Activated CD4-positive, alpha-beta T cell treated with anti-CD3 and anti-CD28 coated beads for 1 hour (primary cell): ENCODE data around the gene VWF.
A peak's percentile ranks its signal among the peaks of the same experiment; 100 is the strongest.

Source experiments
- DNase-seq: peaks from one replicate; pipeline ENCODE4 v3.0.0-alpha.2; 2020

VWF gene

DNA sequence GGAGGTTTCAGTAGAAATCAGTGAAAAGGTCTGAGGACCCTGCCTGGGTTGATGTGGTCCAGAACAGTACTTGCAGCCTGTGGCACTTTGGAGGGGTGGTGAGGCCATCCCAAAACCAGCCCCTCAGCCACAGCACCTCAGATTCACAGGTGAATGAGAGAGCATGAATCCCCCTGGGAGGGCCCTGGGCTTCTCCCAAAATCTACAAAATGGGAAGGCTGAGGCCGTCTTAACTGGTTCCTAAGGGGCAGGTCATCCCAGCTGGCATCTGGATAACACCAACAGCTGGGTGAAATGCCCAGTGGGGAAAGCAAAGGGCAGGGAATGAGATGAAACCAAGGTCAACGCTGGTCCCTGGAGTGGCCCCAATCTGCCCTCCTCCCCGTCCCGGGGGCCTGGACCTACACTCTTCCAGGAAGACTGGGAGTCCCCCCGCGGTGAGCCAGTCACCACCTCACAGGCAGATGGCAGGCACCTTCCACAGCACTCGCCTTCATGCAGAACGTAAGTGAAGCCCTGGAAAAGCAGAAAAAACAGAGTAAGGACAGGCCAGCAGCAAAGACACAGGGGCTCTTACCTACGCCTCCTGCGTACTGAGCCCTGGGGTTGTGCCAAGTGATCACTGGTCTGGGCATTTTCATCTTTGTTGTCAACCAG, 153.1 kb downstream of the VWF start:
- no peak for DNase-seq

GRCh38 chr12:5969974-5970690, 154.3 kb downstream of the VWF start:
- no peak for DNase-seq

DNA sequence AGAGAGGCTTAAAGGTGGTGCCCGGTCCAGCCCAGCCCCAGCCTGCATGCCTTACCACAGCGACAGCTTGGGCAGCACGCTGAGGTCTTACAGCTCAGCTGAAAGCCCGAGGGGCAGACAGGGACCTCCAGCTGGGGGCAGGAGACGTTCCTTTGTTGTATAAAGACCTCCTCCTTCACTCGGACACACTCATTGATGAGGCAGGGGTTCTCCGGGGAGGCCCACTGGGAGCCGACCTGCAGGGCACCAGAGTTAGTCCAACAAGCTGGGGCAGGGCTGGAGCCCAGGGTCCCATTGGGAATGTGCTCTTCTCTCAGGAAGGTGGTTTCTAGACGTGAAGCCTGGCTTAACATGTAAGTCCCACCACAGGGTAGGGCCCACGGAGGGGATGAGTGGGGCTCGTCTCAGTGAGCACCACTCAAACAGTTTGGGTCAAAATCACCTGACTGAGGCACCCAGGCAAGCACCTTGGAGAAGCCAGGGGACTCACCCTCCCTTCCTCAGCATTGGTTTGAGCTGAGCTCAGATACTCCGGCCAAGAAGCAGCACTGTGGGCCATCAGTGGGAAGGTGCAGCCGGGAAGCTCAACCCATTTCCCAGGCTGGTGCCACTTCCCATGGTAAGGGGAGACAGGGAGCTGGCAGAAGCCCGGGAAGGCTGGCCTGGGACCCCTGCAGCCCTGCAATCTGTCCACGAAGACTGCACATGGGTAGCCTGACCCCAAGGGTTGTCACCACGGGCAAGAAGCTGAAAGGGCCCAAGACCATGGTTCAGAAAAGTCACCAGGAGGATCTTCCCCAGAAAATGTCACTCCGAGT, 155.1 kb downstream of the VWF start:
- DNase-seq: no peak

GRCh38 chr12:5967645-5968415, 156.6 kb downstream of the VWF start:
- no peak for DNase-seq

DNA sequence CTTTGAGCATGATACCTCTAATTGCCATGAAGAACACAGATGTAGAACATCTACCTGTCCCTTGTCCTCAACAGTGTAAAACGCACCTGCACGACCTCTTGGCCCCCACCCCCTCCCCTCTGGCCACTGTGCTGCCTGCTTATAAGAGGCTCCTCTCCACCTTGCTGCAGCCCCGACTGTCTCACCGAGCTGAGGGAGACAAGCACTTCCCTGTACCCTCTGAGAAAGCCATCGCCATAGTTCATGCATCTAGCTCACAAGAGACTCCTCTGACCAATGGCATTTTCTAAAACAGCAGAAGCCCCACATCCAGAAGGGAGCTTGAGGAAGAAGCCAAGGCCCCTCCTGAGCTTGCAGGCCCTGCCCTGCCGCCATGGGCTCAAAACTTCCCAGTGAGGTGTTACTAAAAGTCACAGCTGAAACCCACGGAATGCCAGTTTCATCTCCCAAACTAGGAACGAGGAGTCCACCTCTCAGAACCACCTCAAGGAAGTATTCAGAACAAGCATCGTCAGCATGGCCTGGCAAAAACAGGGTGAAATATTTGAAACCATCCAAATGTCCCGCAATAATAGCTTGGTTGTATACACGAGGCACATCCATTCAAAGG, 157.9 kb downstream of the VWF start:
- DNase-seq: no peak

DNA sequence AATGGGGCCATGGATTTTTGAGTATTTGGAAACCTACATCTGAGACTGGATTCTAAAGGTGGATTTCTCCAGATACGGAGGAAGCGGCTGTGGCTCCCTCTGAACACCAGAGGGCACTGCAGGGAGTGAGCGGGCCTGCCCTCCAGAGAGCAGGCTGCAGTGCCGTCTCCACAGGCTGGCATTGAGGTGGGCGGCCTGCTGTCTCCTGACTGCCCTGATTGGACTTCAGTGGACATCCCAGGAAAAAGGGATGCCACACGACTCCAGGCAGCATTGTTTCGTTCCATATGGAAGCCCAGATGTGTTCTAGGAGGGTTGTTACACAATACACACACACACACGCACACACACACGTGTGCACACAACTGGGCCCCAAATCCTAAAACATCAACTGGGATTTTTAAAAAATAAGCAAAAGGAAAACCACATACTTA, 158.5 kb downstream of the VWF start:
- DNase-seq: peak; percentile 23

GRCh38 chr12:5964913-5965900, 159.3 kb downstream of the VWF start:
- DNase-seq: no peak

- DNase-seq: no peak
Measured at GRCh38 chr12:5963515-5963914, 161.0 kb downstream of the VWF start.

DNA sequence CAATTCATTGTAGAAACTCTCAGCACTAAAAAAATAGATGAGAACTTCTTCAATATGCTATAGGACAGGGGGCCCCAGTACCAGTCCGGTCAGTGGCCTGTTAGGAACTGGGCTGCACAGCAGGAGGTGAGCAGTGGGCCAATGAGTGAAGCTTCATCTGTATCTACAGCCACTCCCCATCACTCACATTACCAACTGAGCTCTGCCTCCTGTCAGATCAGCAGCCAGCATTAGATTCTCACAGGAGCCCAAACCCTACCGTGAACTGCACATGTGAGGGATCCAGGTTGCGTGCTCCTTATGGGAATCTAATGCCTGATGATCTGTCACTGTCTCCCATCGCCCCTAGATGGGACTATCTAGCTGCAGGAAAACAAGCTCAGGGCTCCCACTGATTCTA, 163.7 kb downstream of the VWF start:
- no peak for DNase-seq

GRCh38 chr12:5956987-5957386, 167.5 kb downstream of the VWF start:
- no peak for DNase-seq

- DNase-seq: no peak
Measured at GRCh38 chr12:5954661-5955060, 169.8 kb downstream of the VWF start.

DNA sequence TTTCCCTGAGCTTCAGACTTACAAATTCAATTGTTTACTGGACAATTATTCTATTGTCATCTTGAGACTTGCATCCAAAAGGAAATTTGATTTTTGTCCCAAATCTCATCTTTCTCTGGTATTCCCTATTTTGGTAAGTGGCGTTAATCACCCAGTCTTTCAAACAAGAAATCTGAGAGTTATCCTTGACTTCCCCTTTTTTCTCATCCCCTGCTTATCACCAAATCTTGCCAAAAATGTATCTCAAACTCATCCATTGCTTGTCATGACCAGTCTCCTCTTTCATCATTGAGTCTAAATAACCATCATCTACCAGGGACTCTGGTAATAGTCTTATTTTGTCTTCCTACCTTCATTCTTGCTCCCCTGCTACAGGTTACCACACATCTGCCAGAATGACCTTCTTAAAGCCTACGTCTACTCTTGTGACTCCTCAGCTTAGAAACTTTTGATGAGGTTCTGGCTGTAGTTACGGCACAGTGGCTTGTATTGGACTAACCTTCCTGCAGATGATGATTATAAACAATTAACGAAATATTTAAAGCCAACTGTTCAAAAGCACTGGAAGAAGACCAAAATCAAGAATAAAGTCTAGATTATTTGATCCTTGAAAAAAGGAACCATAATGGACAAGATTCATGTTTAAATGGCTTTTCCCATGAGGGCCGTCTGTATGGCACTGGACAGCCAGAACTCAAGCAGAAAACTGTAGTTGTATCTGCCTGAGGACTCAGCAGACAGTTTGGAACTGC, 170.5 kb downstream of the VWF start:
- DNase-seq: no peak

- no peak for DNase-seq
Measured at GRCh38 chr12:5952031-5952430, 172.4 kb downstream of the VWF start.

GRCh38 chr12:5948696-5949095, 175.8 kb downstream of the VWF start:
- no peak for DNase-seq

DNA sequence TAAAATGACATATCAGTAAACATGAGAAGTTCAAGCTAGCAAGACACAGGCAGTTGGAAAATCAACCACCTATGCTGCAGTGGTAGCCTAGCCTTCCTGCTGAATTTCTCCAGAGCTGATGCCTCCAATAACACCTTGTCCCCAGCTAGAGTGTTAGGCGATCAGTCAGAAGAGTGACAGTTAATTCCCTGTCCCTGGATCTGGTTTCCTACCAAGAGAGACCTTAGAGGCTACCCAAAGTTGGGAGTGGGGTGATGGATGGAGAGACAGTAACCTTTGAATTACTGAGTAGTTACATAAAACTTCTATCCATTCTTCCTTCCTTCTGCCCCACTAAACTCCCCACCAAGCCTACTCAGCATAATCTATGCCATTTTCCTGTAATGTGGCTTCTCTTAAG, 177.5 kb downstream of the VWF start:
- DNase-seq: no peak

DNA sequence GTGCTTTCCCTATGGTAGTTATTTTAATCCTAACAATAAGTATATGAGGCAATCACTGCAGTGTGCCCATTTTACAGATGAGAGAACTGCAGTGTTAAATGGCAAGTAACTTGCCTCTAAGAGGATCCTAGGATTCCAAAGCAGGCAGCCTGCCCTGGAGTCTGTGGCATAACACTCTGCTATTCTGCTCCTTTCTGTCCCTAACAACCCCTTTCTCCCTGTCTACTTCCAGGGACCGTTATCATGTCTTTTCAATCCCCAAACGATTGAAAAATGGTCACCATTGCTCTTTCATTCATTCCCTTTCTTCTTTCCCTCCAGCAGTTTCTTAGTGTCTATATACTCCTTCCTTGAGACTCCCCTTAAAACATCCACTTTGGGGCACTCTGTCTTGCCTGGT, 178.1 kb downstream of the VWF start:
- no peak for DNase-seq

DNA sequence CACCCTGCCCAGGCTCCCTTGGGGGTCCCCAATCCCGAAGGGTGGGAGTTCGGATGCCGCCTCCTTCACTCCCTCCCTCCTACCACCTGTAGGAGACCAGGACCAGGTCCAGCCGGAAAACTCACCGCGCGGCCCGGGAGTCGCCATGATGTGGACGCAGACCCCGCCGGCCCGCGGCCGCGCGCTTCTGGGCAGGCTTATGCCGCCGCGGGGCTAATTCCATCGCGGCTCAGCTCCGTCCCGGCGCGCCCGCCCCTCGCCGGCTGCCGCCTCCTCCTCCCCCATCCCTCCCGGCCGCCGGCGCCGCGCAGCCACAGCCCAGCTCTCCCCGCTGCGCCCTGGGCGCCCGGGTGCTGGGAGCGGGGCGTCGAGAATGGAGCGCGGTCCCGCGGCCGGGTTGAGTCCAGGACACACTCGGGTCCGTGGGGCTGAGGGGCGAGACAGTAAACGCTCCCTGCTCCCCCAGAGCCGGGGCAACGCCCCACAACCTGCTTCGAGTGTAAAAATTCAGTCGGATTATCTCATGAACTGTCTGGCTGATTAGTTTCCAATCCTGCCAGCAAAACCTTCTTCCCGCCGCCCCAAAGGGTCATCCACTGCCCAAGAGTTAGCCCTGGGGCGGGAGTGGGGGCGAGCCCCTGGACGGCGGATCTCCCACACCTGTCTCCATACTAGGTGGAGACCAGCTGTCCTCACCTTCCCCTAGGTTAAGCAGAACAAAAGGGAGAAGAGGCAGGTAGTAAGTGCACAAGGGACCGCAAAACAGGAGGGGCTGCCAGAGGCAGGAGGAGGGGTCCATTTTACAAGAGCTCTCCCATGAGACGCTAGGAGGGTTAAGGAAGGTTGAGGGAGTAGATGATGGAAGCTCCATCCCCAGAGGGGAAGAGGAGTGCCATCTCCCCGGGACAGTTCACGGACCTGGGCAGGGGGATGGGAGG, 179.1 kb downstream of the VWF start, which contains the start of gene ANO2:
TSS of gene ANO2 (minus strand) at position 189 of the 938 bp plus-strand sequence. CDS start at position 147, 42 bp downstream.
- no peak for DNase-seq

DNA sequence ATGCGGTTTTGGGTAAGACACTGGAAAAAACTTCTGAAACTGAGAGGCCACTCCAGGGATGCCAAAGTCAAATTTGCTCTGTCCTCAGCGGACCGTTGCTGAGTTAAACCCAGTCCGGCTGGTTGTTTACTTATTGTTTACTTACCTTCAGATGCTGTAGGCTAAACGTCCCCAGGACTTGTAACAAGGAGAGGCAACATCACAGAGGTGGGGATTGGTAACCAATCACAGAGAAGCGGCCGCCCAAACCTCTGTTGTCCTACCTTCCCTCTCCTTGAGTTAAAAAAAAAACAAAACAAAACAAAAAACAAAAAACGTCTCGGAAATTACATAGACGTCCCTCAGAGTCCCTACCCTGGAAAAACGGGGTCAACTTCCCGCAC, 179.8 kb downstream of the VWF start:
- no peak for DNase-seq

DNA sequence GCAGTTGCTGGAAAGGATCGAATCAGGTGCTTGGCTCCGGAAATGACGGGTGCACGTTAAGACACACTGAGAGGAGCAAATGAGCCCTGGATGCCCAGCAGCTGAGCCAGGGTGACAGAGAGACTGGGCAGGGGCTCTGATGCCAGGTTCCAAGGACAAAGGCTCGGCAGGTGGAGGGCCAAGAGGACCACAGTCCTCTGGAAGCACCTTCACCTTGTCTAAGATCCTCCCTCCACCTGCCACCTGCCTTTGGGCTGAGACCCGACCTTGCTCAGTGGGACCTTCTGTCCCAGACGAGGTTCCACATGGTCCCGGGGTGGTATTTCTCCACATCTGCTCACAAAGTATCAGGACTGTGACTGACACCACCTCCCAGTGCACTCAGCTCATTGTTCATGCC, 180.4 kb downstream of the VWF start:
- DNase-seq: no peak
